ENCODE data around the gene MAP7D1.

- TF ChIP-seq, protein P1, sequence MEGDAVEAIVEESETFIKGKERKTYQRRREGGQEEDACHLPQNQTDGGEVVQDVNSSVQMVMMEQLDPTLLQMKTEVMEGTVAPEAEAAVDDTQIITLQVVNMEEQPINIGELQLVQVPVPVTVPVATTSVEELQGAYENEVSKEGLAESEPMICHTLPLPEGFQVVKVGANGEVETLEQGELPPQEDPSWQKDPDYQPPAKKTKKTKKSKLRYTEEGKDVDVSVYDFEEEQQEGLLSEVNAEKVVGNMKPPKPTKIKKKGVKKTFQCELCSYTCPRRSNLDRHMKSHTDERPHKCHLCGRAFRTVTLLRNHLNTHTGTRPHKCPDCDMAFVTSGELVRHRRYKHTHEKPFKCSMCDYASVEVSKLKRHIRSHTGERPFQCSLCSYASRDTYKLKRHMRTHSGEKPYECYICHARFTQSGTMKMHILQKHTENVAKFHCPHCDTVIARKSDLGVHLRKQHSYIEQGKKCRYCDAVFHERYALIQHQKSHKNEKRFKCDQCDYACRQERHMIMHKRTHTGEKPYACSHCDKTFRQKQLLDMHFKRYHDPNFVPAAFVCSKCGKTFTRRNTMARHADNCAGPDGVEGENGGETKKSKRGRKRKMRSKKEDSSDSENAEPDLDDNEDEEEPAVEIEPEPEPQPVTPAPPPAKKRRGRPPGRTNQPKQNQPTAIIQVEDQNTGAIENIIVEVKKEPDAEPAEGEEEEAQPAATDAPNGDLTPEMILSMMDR (conservative IDR thresholded peaks at IDR 0.05; ENCODE audit: low read depth, low read length) = no peak
- no peak for TF ChIP-seq EZH2 (IDR thresholded peaks at IDR 0.05; ENCODE audit: borderline replicate concordance, low read depth, low read length, poor library complexity, severe bottlenecking)
Observed at GRCh38 chr1:36126797-36127500, 29.0 kb upstream of the MAP7D1 start.

Measured in A673 (cell line).